HepG2 (cell line): ENCODE measurements around the gene SPIRE1. TPM values are rescaled to one million over a fixed set of nuclear protein-coding genes. Genes with fewer than 3 reads are reported as not detected.

ENCODE experiments used
- ELF1 ChIP-seq: sonication (generic); formaldehyde crosslinking; IDR thresholded peaks from 2 replicates; pipeline ENCODE4 v1.4.0; 2020; ENCODE audit warnings: missing genetic modification reagents
- ETS1 ChIP-seq: sonication (generic); formaldehyde crosslinking; IDR thresholded peaks from 2 replicates; pipeline ENCODE4 v1.4.0; 2020; ENCODE audit warnings: missing genetic modification reagents
- GATA4 ChIP-seq: sonication (generic); IDR thresholded peaks from 2 replicates; pipeline ENCODE4 v1.6.1; 2016; ENCODE audit warnings: antibody characterized with exemption, low read depth, borderline replicate concordance
- HMGA1 ChIP-seq: sonication (generic); formaldehyde crosslinking; conservative IDR thresholded peaks from 2 replicates; pipeline ENCODE4 v1.4.0; 2020; ENCODE audit warnings: missing genetic modification reagents
- HNF4G ChIP-seq, 2 experiments: sonication (generic) in 1 of 2; formaldehyde crosslinking in 1 of 2; IDR thresholded peaks; 2 replicates each; pipeline versions ENCODE4 v1.4.0 to v1.6.1; 2011 to 2020; ENCODE audit warnings: borderline replicate concordance in 2 of 2, low read depth in 2 of 2, mild to moderate bottlenecking in 2 of 2, low read length in 1 of 2, missing genetic modification reagents in 1 of 2, moderate library complexity in 1 of 2
- MLLT10 ChIP-seq: sonication (generic); formaldehyde crosslinking; IDR thresholded peaks from 2 replicates; pipeline ENCODE4 v1.4.0; 2020; ENCODE audit warnings: missing genetic modification reagents
- MXD3 ChIP-seq: IDR thresholded peaks from 2 replicates; pipeline ENCODE4 v1.6.1; 2016; ENCODE audit warnings: mild to moderate bottlenecking, missing biosample characterization, missing genetic modification reagents
- NKX3-1 ChIP-seq: sonication (generic); formaldehyde crosslinking; IDR thresholded peaks from 2 replicates; pipeline ENCODE4 v1.5.0; 2020; ENCODE audit warnings: missing genetic modification reagents
- REL ChIP-seq: sonication (generic); formaldehyde crosslinking; conservative IDR thresholded peaks from 2 replicates; pipeline ENCODE4 v1.8.0; 2022; ENCODE audit warnings: mild to moderate bottlenecking, missing genetic modification reagents, moderate library complexity
- RFXAP ChIP-seq: sonication (generic); formaldehyde crosslinking; IDR thresholded peaks from 2 replicates; pipeline ENCODE4 v1.4.0; 2020; ENCODE audit warnings: missing genetic modification reagents, borderline replicate concordance
- RXRA ChIP-seq: sonication (generic); formaldehyde crosslinking; IDR thresholded peaks from 2 replicates; pipeline ENCODE4 v1.5.1; 2020; ENCODE audit warnings: missing genetic modification reagents
- SMARCC2 ChIP-seq: fragments of 450-650 bp; IDR thresholded peaks from 2 replicates; pipeline ENCODE4 v1.6.1; 2017; ENCODE audit warnings: antibody characterized with exemption, mild to moderate bottlenecking
- SP4 ChIP-seq: sonication (generic); formaldehyde crosslinking; IDR thresholded peaks from 2 replicates; pipeline ENCODE4 v1.8.1; 2023; ENCODE audit warnings: mild to moderate bottlenecking, missing genetic modification reagents
- SRSF4 ChIP-seq: fragments of 200-400 bp; formaldehyde crosslinking; IDR thresholded peaks from one replicate; pipeline ENCODE4 v1.6.1; 2018; ENCODE audit warnings: mild to moderate bottlenecking, low read depth, low read length, moderate library complexity; ENCODE audit not compliant: poor library complexity, severe bottlenecking
- ZFP62 ChIP-seq: sonication (generic); formaldehyde crosslinking; IDR thresholded peaks from 2 replicates; pipeline ENCODE4 v1.4.0; 2020; ENCODE audit warnings: missing genetic modification reagents
- ZNF326 ChIP-seq: sonication (generic); formaldehyde crosslinking; IDR thresholded peaks from 2 replicates; pipeline ENCODE4 v1.4.0; 2020; ENCODE audit warnings: missing genetic modification reagents, borderline replicate concordance
- ZNF446 ChIP-seq: sonication (generic); formaldehyde crosslinking; IDR thresholded peaks from 2 replicates; pipeline ENCODE4 v1.5.0; 2020; ENCODE audit warnings: mild to moderate bottlenecking, missing genetic modification reagents
- ZNF574 ChIP-seq: sonication (generic); formaldehyde crosslinking; IDR thresholded peaks from 2 replicates; pipeline ENCODE4 v1.4.0; 2020; ENCODE audit warnings: missing genetic modification reagents
- ZNF746 ChIP-seq: sonication (generic); formaldehyde crosslinking; IDR thresholded peaks from 2 replicates; pipeline ENCODE4 v1.8.0; 2022; ENCODE audit warnings: mild to moderate bottlenecking, missing genetic modification reagents
- ZNF766 ChIP-seq: sonication (generic); formaldehyde crosslinking; IDR thresholded peaks from 2 replicates; pipeline ENCODE4 v1.5.0; 2020; ENCODE audit warnings: missing genetic modification reagents, borderline replicate concordance
- polyA plus RNA-seq, 8 experiments: library from polyadenylated mRNA; depleted of rRNA in 3 of 8; stranded (reverse) in 7 of 8; unstranded in 1 of 8; fragments of >200 nt; fragmentation: Illumina TruSeq in 4 of 8; extraction: Trizol in 4 of 8; gene quantifications; 2 replicates each; pipeline versions ENCODE4 v1.2.1 to v1.2.3, GENCODE V29; 2011 to 2016; ENCODE audit warnings: low read depth in 4 of 8, missing spikeins in 1 of 8, mixed read lengths in 1 of 8; ENCODE audit not compliant: insufficient read depth in 1 of 8
- total RNA-seq, 5 experiments: library from RNA; depleted of rRNA; stranded (reverse); fragments of >200 nt; fragmentation: Illumina TruSeq; extraction: Trizol; gene quantifications; 2 replicates each; pipeline ENCODE4 v1.2.3, GENCODE V29; 2016; ENCODE audit warnings: low read depth in 1 of 5
- TF ChIP-seq, protein P1 (sequence below): sonication (generic); formaldehyde crosslinking; IDR thresholded peaks from 2 replicates; pipeline ENCODE4 v1.5.0; 2020; ENCODE audit warnings: missing genetic modification reagents, mild to moderate bottlenecking, borderline replicate concordance
- TF ChIP-seq, protein P2 (sequence below): sonication (generic); formaldehyde crosslinking; IDR thresholded peaks from 2 replicates; pipeline ENCODE4 v1.8.1; 2023; ENCODE audit warnings: mild to moderate bottlenecking, missing genetic modification reagents
- TF ChIP-seq, protein P3 (sequence below): sonication (generic); formaldehyde crosslinking; IDR thresholded peaks from 2 replicates; pipeline ENCODE4 v1.4.0; 2020; ENCODE audit warnings: mild to moderate bottlenecking, missing genetic modification reagents
- TF ChIP-seq, protein P4 (sequence below): sonication (generic); formaldehyde crosslinking; IDR thresholded peaks from 2 replicates; pipeline ENCODE4 v1.8.0; 2023; ENCODE audit warnings: mild to moderate bottlenecking, missing genetic modification reagents

SPIRE1 gene
- total and polyA plus RNA-seq, 2 of the 13 experiments (the other 11 are each of a cell fraction or from before 2014, with no cell fraction given) = 9.9 to 21.3 TPM

DNA sequence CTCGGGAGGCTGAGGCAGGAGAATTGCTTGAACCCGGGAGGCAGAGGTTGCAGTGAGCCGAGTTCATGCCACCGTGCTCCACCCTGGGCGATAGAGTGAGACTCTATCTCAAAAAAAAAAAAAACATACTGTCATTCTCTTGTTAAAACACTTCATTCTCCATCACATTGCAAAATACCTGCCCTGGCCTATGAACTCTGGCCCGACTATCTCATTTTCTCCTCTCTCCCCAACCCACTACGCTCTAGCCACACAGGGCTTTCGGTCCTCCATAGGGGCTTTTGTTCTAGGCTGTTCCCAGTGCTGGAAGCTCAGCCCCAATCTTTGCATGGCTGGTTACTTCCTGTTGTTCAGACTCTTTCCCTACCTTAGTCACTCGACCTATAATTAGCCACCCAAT lies 34.3 kb upstream of the SPIRE1 start (continued):
- TF ChIP-seq SMARCC2 (no peak), MXD3 (no peak), ZNF574 (peak; percentile 71), ZNF446 (CRISPR knock-in tag) (no peak), ZFP62 (CRISPR knock-in tag) (no peak), ZNF326 (CRISPR knock-in tag) (no peak), REL (CRISPR knock-in tag) (no peak), RFXAP (CRISPR knock-in tag) (no peak), GATA4 (no peak), SRSF4 (no peak), SP4 (no peak), MLLT10 (CRISPR knock-in tag) (no peak), ZNF766 (CRISPR knock-in tag) (no peak), HMGA1 (no peak), ETS1 (CRISPR knock-in tag) (no peak), RXRA (CRISPR knock-in tag) (no peak), HNF4G (IDR thresholded peaks at IDR 0.05; ENCODE audit: borderline replicate concordance, low read depth, low read length) (peak; percentile 66), HNF4G (CRISPR knock-in tag; IDR thresholded peaks at IDR 0.05; ENCODE audit: borderline replicate concordance, low read depth) (no peak), ZNF746 (CRISPR knock-in tag) (no peak), NKX3-1 (no peak), ELF1 (CRISPR knock-in tag) (no peak)
- TF ChIP-seq, protein P1, sequence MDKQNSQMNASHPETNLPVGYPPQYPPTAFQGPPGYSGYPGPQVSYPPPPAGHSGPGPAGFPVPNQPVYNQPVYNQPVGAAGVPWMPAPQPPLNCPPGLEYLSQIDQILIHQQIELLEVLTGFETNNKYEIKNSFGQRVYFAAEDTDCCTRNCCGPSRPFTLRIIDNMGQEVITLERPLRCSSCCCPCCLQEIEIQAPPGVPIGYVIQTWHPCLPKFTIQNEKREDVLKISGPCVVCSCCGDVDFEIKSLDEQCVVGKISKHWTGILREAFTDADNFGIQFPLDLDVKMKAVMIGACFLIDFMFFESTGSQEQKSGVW (CRISPR knock-in tag) = no peak
- TF ChIP-seq, protein P2, sequence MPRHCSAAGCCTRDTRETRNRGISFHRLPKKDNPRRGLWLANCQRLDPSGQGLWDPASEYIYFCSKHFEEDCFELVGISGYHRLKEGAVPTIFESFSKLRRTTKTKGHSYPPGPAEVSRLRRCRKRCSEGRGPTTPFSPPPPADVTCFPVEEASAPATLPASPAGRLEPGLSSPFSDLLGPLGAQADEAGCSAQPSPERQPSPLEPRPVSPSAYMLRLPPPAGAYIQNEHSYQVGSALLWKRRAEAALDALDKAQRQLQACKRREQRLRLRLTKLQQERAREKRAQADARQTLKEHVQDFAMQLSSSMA = no peak
- TF ChIP-seq, protein P3, sequence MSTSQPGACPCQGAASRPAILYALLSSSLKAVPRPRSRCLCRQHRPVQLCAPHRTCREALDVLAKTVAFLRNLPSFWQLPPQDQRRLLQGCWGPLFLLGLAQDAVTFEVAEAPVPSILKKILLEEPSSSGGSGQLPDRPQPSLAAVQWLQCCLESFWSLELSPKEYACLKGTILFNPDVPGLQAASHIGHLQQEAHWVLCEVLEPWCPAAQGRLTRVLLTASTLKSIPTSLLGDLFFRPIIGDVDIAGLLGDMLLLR (CRISPR knock-in tag) = no peak
- TF ChIP-seq, protein P4, sequence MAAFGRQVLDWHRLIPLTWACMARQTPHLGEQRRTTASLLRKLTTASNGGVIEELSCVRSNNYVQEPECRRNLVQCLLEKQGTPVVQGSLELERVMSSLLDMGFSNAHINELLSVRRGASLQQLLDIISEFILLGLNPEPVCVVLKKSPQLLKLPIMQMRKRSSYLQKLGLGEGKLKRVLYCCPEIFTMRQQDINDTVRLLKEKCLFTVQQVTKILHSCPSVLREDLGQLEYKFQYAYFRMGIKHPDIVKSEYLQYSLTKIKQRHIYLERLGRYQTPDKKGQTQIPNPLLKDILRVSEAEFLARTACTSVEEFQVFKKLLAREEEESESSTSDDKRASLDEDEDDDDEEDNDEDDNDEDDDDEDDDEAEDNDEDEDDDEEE = no peak
